ENCODE data around the gene NLRP9.

GRCh38 chr19:55674459-55674840, 63.8 kb downstream of the NLRP9 start:
- TF ChIP-seq USF1 (CRISPR knock-in tag; IDR thresholded peaks at IDR 0.05) (no peak), SMAD4 (CRISPR knock-in tag; IDR thresholded peaks at IDR 0.05) (no peak), ZNF263 (CRISPR knock-in tag; IDR thresholded peaks at IDR 0.05; ENCODE audit: low read depth) (no peak), ARID4B (CRISPR knock-in tag; IDR thresholded peaks at IDR 0.05; ENCODE audit: borderline replicate concordance) (no peak), KAT7 (CRISPR knock-in tag; IDR thresholded peaks at IDR 0.05; ENCODE audit: borderline replicate concordance) (no peak), FOXJ3 (CRISPR knock-in tag; IDR thresholded peaks at IDR 0.05; ENCODE audit: borderline replicate concordance) (no peak), FOXK1 (CRISPR knock-in tag; IDR thresholded peaks at IDR 0.05) (no peak), SP1 (CRISPR knock-in tag; conservative IDR thresholded peaks at IDR 0.05) (no peak), ETV6 (CRISPR knock-in tag; IDR thresholded peaks at IDR 0.05) (no peak), CREM (CRISPR knock-in tag; IDR thresholded peaks at IDR 0.05) (no peak), AR (CRISPR knock-in tag; IDR thresholded peaks at IDR 0.05) (no peak)
- TF ChIP-seq, protein P1, sequence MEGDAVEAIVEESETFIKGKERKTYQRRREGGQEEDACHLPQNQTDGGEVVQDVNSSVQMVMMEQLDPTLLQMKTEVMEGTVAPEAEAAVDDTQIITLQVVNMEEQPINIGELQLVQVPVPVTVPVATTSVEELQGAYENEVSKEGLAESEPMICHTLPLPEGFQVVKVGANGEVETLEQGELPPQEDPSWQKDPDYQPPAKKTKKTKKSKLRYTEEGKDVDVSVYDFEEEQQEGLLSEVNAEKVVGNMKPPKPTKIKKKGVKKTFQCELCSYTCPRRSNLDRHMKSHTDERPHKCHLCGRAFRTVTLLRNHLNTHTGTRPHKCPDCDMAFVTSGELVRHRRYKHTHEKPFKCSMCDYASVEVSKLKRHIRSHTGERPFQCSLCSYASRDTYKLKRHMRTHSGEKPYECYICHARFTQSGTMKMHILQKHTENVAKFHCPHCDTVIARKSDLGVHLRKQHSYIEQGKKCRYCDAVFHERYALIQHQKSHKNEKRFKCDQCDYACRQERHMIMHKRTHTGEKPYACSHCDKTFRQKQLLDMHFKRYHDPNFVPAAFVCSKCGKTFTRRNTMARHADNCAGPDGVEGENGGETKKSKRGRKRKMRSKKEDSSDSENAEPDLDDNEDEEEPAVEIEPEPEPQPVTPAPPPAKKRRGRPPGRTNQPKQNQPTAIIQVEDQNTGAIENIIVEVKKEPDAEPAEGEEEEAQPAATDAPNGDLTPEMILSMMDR (IDR thresholded peaks at IDR 0.05) = no peak
